Mesenteric fat pad (tissue), 1 donor: ENCODE data around the gene MINAR2. TPM values are rescaled to one million over a fixed set of nuclear protein-coding genes. Genes with fewer than 3 reads are reported as not detected.

Experiments
- DNase-seq: peaks from one replicate; pipeline ENCODE4 v3.0.0-alpha.2; 2020; ENCODE audit warnings: low spot score
- long read RNA-seq: library from polyadenylated mRNA; unstranded; transcript quantifications from one replicate; pipeline ENCODE4 v2.0.0, GENCODE V29; 2020
- total RNA-seq: library from RNA; stranded (reverse); fragmentation: NEBNext Ultra II Directional; extraction: Animal tissue kit (Norgen Biotek cat#: 25700); gene quantifications from one replicate; pipeline ENCODE4 v1.2.1, GENCODE V29; 2021
- donor health status: DM: yes; HTN: yes; CAD: no.

The MINAR2 gene, protein sequence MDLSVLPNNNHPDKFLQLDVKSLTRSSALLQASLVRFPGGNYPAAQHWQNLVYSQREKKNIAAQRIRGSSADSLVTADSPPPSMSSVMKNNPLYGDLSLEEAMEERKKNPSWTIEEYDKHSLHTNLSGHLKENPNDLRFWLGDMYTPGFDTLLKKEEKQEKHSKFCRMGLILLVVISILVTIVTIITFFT
- not detected for total RNA-seq
- long read RNA-seq: 0 reads

DNA sequence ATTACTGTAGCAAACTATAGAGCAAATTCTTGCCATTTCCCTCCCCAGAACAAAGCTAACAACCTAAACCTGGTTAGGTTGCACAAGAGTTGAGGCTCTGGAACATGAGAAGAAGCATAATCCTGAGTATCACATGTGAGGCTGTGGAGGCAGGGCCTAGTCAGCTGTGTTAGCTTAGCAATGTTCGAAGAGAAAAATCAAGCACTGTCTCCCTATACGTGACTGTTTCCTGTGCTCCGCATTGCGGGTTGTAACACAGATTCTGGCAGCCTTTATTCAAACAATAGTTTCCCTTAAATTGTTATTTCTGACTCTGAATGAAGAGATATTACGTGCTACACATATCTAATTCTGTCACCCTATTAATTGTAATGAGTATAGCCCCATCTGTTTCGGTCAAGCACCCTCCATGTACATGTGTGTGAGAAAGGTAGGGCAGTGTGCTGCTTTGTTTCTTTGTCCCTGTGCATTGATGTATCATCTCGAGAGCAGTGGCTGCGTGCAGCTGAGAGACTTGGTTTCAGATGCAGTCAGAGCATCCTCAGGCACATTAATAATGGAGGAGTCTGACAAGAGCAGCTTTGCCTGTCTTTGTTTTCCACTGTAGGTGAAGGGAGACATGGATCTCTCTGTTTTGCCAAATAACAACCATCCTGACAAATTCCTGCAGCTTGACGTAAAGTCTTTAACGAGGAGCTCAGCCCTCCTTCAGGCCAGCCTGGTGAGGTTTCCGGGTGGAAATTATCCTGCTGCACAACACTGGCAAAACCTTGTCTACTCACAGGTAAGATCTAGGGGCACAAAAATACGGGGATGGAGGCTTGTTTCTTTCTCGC lies at the start of gene MINAR2:
Gene MINAR2 (plus strand): TSS at position 523 of the 836 bp plus-strand sequence. CDS start 97 bp downstream, at position 620.
- DNase-seq: no peak

DNA sequence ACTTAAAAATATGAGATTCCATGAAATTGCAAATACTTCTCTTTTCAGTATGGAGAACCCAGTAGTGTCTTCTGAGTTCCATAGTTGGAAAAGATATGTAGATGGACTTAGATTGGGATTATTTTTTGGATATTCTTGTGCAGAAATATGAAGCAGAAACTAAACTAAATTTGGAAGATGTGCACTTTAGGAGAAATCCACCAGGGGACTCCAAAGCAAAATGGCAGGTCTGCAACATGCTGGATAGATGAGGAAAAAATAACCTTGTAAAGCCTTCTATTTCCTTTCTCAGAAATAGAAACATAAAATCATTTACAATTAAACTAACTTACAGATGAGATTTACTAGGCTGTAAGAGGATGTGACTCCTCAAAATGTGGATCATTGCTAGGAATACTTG lies 49.2 kb upstream of the MINAR2 start:
- no peak for DNase-seq

DNA sequence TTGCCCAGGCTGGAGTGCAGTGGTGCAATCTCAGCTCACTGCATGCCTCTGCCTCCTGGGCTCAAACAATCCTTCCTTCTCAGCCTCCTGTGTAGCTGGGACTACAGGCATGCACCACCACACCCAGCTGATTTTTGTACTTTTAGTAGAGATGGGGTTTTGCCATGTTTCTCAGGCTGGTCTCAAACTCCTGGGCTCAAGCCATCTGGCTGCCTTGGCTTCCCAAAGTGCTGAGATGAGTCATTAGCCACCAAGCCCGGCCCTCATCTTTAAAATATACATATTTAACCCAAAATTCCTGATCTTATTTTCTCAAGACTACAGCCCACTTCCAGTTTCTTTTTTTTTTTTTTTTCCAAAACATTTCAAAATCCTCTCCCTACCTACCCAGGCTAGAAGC lies 31.7 kb upstream of the MINAR2 start:
- no peak for DNase-seq

DNA sequence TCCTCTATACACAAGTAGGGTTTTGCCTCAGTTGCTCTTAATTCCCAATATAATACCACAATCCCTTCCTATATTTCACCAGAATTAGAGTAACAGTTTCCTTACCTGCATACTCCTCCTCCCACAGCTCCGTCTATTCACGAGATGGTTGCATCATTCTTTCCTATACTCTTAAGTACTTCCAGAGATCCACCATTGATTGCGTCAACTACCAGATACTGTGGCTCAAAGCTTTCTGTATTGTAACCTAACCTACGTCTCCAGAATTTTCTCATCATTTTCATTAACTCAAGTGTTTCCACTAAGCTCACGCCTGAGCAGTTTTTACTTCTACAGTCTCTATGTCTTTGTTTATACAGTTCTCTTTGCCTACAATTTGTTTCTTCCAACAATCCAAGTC lies 31.2 kb upstream of the MINAR2 start:
- DNase-seq: no peak

DNA sequence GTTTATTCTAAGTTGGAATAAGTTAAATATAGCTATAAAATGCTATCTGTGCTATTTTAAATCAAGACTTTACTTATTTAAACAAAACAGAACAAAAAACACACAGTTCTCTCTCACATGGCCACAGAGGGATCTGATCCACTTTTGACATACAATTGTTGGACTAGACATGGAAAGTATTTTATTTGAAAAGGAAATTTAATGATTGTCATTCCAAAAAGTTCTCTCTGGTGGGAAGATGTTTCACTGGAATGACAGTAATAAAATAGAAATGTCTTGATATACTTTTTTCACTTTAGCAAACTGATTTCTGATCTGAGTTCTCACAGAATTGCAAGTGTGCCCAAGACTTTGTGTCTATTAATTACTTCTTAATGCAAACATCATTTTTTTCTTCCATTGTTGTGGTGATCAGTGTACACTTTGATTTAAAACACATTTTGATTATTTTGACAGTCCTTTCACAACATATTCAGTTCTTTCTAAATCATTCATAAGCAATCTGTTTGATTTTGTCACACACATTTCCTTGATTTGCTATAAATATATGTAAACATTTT lies 30.1 kb upstream of the MINAR2 start:
- DNase-seq: no peak

DNA sequence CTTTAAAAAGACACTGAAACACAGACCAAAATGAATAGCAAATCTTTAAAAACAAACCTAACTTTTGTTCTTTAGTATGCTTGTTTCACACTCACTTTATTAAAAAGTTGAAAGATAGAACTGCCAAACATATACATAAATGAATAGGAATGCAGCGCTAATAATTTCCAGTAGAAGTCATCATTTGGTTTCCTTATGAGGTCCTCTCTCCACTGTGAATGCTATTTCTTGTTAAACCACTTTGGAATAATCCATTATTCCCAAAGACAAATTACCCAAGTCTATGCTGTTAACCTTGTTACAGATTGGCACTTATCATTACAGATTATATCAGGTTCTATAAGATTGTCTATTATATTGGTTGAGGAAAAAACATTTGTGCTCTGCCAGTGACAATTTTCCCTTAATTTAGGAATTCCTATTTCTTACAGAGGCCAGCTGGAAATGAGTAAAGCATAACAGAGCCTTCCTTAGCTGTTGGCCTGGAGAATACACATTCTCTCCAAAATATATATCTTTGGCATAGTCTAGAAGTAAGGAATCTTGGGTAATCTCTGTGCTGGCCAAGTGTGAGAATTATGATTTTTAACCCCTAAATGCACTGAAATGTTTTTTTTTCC lies 29.3 kb upstream of the MINAR2 start:
- no peak for DNase-seq

DNA sequence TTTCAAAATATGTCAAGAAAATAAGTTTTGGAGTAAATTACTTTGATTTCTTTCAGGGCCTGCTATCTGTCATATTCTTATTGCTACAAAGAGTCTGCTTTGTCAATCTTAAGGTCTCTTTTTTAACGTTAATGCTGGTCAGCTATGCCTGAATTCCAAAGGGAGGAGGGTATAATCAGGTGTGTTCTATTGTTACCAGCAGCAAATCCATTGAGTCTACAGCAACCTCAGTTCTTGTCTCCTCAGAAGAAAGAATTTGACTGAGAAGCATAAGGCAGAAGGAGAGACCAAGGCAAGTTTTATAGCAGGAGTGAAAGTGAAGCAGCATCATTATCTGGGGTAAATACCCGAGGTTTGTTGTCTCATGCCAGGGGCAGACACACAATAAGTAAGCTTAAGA lies 23.7 kb upstream of the MINAR2 start:
- DNase-seq: no peak

DNA sequence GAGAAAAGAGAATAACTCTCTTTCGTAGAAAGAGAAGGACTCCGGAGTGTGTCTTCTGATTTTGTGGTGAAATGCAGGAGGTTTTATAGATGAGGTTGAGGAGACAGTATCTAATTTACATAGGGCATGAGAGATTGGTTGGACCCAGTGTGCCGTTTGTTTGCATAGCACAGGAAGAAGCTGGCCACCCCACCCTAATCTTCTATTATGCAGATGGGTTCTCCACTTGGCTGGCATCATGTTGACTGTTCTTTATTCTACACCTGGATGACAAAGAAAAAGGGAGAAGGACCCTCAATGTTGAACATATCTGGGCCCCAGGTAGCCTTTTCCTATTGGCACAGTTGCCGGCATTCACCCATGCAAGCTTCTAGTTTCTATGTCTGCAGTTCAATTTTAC lies 23.2 kb upstream of the MINAR2 start:
- no peak for DNase-seq

DNA sequence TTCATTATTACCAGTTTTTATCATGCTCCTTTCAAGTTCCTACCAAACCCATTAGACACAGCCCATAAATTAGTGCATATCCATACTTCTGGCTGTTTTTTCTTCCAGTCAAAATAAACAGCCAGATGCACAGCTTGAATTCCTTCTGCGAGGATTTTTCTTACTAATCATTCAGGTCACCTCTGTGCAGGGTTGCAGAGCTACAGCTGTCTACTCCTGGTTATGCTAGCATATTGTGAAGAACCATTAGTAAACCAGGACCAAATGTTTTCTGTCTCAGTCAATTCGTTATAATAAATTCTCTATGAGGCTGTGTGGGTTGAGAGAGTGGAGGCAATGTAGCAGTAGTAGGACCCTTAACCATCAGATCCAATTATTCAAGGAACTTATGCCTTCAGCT lies 8.1 kb upstream of the MINAR2 start:
- DNase-seq: no peak

DNA sequence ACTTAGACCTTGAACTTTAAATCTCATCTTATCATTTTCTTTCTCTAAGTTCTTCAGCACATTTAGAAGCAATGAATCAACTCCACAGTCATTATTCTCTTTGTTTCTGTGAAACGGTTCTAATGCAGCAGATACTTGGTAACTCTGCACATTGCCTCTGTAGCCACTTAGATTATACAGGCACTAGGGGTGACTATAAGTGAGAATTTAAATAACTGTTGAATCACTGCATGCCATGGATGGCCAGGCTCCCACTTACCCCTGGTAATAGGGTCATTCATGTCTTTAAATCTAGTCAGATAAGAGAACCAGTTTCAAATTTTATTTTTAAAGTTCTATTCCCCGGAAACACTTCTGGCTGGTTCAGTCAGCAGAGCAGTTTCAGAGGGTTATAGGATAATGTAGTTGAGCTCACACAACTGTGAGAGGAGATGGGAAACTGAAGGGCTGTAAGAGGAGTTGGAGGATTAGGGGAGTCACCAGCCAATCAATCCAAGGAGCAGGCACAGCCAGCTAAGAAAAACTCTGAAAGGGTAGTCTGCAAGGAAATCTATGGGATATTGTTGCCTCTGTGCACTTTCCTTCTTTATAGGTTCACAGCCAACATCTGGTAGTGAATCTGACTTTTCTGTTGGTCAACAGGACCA lies 4.2 kb upstream of the MINAR2 start:
- DNase-seq: no peak

DNA sequence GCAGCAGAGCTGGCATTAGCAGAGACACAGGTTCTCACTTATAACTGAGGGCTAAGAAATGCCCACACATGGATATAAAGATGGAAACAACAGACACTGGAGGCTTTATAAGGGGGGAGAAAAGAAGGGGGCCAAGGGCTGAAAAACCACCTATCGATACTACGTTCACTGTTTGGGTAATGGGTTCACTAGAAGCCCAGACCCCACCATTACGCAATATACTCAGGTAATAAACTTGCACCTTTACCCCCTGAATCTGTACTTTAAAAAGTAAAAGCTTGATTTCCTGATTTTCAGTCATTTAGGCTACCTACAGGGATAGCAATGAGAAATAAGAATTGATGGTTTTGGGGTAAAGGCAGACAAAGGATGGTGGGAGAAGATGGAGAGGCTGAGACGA lies 1.9 kb upstream of the MINAR2 start:
- no peak for DNase-seq

DNA sequence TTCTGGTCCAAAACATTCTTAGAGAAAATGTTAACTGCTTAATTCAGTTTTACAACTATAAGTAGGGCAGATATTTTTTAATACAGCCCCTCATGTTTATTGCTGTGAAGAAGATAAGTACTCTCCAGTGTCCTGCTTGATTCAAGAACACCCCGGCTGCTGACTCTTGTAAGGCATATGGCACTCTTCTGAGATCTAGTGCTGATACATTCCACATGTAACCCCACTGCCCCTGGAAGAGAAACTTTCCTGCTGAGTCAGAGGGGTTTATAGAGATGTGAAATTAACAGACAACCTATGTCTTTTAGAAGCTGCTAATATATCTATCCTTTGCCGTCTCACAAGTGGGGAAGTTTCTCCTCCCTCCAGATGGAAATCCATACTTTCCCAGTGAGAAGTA lies 1.0 kb upstream of the MINAR2 start:
- DNase-seq: no peak

DNA sequence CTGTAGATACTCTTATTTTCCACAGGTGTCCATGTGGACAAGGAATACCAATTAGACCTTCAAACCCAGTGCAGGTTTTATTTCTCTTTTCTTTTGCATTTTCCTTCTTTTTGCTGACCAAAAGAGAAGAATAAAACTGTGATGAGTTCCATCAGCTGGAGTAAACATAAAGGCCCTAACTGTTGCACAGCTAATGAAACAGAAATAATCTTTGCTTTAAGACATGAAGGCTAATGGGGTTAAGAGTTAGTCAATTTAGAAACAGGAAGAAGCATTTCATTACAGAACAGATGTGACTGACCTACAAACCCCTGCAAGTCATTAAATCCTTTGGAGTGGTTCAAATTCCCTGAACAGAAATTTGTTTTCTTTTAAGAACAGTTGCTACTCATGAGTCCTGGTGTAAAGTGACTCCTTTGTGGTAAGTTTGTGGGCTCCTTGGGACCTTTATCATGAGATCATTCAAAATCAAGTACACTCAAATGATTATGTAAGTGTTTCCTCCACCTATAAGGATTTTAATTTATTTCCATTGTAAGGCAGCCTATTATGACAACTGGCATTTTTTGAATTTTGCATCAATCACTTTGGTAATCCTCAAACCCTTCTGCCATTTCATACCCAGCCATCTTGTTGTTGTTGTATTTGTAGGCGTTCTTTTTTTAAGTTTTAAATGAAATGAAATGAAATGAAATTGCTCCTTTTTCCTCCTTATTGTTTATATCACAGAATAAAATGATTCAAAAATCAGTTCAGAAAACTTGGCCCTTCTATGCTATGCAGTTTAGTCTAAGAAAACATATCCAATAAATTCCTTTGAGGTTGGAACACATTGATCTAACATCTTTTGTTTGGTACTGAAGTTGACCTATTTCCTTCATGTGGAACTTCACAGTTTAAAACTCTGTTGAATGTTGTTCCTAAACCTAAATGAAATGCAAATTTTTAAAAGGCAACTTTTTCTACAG lies 1.3 kb downstream of the MINAR2 start:
- no peak for DNase-seq

DNA sequence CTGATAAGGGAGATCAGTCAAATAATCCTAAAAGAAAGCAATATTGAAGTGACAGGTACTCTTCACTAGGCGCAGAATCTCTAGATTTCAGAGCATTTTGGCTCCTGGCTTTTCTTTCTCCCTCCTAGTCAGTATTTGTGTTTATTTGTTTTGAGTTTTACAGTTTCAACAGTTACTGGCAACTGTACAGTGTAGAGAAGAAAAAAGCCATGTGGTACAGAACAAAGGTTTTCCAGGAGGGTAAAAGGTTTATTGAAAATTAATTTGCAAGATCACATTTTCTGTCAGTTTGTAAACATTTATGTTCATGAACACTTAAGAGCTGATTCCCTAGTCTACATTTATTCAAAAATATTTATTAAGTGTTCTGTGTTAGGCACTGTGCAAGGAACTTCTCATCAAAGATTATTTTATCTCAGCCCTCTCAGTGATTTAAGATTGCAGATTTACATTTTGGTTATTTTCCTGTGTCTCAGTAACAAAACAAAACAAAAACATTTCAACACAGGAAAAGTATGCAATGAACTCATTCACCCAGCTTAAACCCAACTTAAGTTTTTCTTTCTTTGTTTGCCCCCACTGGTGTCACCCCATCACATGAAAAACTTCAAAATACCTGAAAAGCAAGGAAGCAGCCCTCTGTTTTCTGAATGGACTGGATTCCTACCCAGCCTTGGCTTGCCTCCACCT lies 12.9 kb downstream of the MINAR2 start:
- no peak for DNase-seq

DNA sequence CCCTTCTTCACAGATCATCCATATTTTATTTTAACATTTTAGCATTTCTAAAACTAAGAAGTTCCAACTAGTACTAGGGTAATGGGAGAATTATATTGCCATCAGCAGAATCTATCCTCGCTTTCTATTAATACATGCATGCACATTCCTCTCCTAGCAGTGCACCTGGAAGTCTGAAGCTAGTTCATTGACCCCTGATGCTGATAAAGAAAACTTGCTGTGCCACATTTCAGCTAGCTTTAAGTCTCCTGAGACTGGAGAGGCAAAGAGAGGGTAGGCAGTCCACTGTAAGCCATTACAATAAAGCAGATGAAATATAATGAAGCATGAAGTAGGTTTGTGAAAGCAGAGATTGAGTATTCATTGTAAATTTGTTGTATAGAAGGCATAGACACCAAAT lies 15.8 kb downstream of the MINAR2 start:
- DNase-seq: no peak

DNA sequence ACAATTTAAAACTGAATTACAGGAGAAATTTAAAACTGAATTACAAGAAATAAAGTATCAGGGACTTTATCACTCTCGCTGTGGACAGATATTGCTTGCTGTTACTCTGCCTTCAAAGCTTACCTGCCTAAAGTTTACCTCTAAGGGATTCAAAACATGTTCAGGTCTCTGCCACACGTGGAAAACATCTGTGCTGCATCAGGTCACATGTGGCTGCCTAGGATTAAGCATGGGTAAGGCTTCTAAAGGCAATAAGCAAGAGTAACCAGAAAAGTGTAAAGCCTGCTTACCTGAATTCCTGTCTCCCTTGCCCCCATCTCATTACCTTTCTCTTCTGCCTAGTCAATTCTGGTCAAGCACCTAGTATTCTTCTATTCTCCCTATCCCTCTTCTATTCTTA lies 18.9 kb downstream of the MINAR2 start:
- DNase-seq: no peak

DNA sequence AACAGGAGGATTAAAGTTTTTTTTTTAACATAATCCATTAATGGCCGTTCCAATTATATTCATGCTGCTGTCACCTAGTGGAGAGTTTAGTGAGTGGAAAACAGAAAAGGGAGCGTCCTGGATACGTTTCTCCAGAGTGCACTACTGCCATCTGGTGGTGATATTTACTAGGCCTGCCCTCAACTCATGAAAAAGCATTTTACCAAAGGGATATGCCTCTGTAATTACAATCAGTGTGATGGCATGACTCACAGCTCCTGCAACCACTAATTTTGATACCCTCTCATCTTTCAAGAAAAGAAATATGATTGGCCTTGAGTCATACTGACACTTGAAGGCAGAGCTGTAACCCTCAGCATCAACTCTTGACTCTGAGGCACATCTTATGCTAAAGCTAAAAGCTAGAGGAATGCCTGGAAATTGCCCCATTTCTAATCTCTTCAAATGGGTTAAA lies 20.1 kb downstream of the MINAR2 start:
- DNase-seq: no peak

DNA sequence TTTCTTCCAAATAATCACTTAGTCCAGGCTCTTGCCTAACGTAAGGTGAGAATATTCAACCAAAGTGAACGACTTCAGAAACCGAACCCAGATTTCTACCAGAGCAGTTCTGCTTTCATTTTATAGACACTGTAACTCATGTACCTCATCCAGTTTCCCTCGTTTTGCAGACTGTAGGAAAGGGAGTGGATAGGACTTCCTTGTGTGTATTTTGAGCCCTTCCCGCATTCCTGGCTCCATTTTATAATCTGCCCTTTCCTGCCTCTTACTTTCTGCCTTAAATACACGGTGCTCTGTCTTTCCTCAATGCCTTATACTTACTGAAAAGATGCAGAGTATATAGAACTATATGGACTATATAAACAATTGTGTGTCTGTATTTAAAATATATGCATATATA lies 20.8 kb downstream of the MINAR2 start:
- no peak for DNase-seq

DNA sequence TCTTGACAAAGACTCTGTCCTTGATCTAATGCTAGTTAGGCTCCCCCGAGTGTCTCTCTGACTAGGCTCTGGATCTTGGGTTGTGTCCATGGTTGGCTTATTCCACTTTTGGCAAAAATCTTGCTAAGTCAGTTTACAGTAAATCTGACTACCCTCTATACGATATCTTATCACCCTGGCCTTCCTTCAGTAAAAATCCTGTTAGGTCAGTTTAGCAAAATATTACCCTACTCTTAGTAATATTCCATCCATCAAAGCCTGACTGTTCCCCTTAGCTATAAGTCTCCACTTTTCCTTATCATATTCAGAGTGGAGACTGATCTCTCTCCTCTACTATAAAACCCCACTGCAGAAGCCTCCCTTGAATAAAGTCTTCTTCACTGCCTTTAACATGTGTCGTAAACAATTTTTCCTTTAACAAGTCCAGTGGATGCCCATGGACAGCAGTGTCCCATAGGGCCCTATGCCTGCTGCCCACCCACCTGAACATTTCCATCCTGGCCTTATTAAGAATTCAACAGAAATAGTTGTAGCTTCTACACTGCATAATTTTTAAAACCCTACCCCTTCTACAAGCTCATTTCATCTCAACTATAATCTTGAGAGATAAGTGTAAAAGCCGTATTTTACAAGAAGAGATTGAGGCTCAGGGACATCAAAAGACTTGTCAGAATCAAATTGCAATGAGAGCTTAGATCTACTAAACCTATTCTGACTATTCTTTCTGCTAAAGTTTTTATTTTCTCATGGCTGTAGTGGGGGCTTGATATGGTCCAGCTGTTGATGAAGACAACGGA lies 22.3 kb downstream of the MINAR2 start:
- no peak for DNase-seq
